ENCODE data around the gene HHIPL1.

Gene HHIPL1

GRCh38 chr14:99689266-99690236 is 44.6 kb downstream of the HHIPL1 start:
- Histone ChIP-seq H3K27me3 (ENCODE audit: insufficient read depth, low read length) (peaks cover 4% of the 10 kb centered on the region; the same call in 1 of the 2 replicates), H3K4me1 (ENCODE audit: insufficient read depth, low read length) (peaks cover 2% of the 10 kb centered on the region; the same call in 1 of the 2 replicates), H3K4me3 (ENCODE audit: low read length) (no peak overlapping the region), H3K36me3 (ENCODE audit: insufficient read depth, low read depth, low read length) (no peaks in the 10 kb centered on the region), H3K9ac (ENCODE audit: low read depth, low read length) (no peak overlapping the region), H3K27ac (ENCODE audit: low read length) (no peak overlapping the region), H3K9me3 (ENCODE audit: insufficient read depth, low read depth, low read length) (no peaks in the 10 kb centered on the region)

- Histone ChIP-seq H3K4me3 (ENCODE audit: low read length) (no peak overlapping the region), H3K9ac (ENCODE audit: low read depth, low read length) (no peak overlapping the region), H3K27ac (ENCODE audit: low read length) (no peak overlapping the region), H3K27me3 (ENCODE audit: insufficient read depth, low read length) (peaks cover 3% of the 10 kb centered on the region; the same call in 1 of the 2 replicates), H3K4me1 (ENCODE audit: insufficient read depth, low read length) (no peaks in the 10 kb centered on the region; the same call in 1 of the 2 replicates), H3K9me3 (ENCODE audit: insufficient read depth, low read depth, low read length) (no peaks in the 10 kb centered on the region), H3K36me3 (ENCODE audit: insufficient read depth, low read depth, low read length) (no peaks in the 10 kb centered on the region)
These were observed 45.7 kb downstream of the HHIPL1 start for GRCh38 chr14:99690636-99691035.

- no peaks in the 10 kb centered on the region; the same call in 1 of the 2 replicates for H3K4me1 ChIP-seq (ENCODE audit: insufficient read depth, low read length)
These were observed 46.4 kb downstream of the HHIPL1 start for GRCh38 chr14:99691111-99691885.

GRCh38 chr14:99693918-99694317 is 49.0 kb downstream of the HHIPL1 start:
- no peaks in the 10 kb centered on the region for H3K27me3 ChIP-seq (ENCODE audit: insufficient read depth, low read length)
- no peaks in the 10 kb centered on the region for H3K4me1 ChIP-seq (ENCODE audit: insufficient read depth, low read length)
- no peak overlapping the region for H3K27ac ChIP-seq (ENCODE audit: low read length)
- H3K9me3 ChIP-seq (ENCODE audit: insufficient read depth, low read depth, low read length): no peaks in the 10 kb centered on the region
- no peaks in the 10 kb centered on the region for H3K36me3 ChIP-seq (ENCODE audit: insufficient read depth, low read depth, low read length)
- no peak overlapping the region for H3K4me3 ChIP-seq (ENCODE audit: low read length)
- H3K9ac ChIP-seq (ENCODE audit: low read depth, low read length): no peak overlapping the region

More at GRCh38 chr14:99691111-99691885, 46.4 kb downstream of the HHIPL1 start:
- no peak overlapping the region for H3K4me3 ChIP-seq (ENCODE audit: low read length)
- H3K9ac ChIP-seq (ENCODE audit: low read depth, low read length): no peak overlapping the region
- no peaks in the 10 kb centered on the region for H3K36me3 ChIP-seq (ENCODE audit: insufficient read depth, low read depth, low read length)
- no peaks in the 10 kb centered on the region for H3K9me3 ChIP-seq (ENCODE audit: insufficient read depth, low read depth, low read length)
- no peaks in the 10 kb centered on the region for H3K27me3 ChIP-seq (ENCODE audit: insufficient read depth, low read length)
- H3K27ac ChIP-seq (ENCODE audit: low read length): no peak overlapping the region

GRCh38 chr14:99696929-99697328 is 52.0 kb downstream of the HHIPL1 start:
- no peak overlapping the region for H3K27ac ChIP-seq (ENCODE audit: low read length)
- H3K9me3 ChIP-seq (ENCODE audit: insufficient read depth, low read depth, low read length): peaks cover 4% of the 10 kb centered on the region; the same call in 1 of the 2 replicates
- no peaks in the 10 kb centered on the region for H3K27me3 ChIP-seq (ENCODE audit: insufficient read depth, low read length)
- no peak overlapping the region for H3K9ac ChIP-seq (ENCODE audit: low read depth, low read length)
- no peaks in the 10 kb centered on the region for H3K36me3 ChIP-seq (ENCODE audit: insufficient read depth, low read depth, low read length)
- H3K4me1 ChIP-seq (ENCODE audit: insufficient read depth, low read length): no peaks in the 10 kb centered on the region
- no peak overlapping the region for H3K4me3 ChIP-seq (ENCODE audit: low read length)

GRCh38 chr14:99698236-99698635 is 53.3 kb downstream of the HHIPL1 start:
- no peak overlapping the region for H3K9ac ChIP-seq (ENCODE audit: low read depth, low read length)
- peaks cover 16% of the 10 kb centered on the region for H3K9me3 ChIP-seq (ENCODE audit: insufficient read depth, low read depth, low read length)
- no peak overlapping the region for H3K27ac ChIP-seq (ENCODE audit: low read length)
- no peaks in the 10 kb centered on the region for H3K27me3 ChIP-seq (ENCODE audit: insufficient read depth, low read length)
- H3K4me3 ChIP-seq (ENCODE audit: low read length): no peak overlapping the region
- H3K36me3 ChIP-seq (ENCODE audit: insufficient read depth, low read depth, low read length): no peaks in the 10 kb centered on the region
- no peaks in the 10 kb centered on the region for H3K4me1 ChIP-seq (ENCODE audit: insufficient read depth, low read length)

- no peak overlapping the region for H3K4me3 ChIP-seq (ENCODE audit: low read length)
- H3K4me1 ChIP-seq (ENCODE audit: insufficient read depth, low read length): no peaks in the 10 kb centered on the region
- no peaks in the 10 kb centered on the region for H3K36me3 ChIP-seq (ENCODE audit: insufficient read depth, low read depth, low read length)
- H3K27ac ChIP-seq (ENCODE audit: low read length): no peak overlapping the region
- no peak overlapping the region for H3K9ac ChIP-seq (ENCODE audit: low read depth, low read length)
- H3K9me3 ChIP-seq (ENCODE audit: insufficient read depth, low read depth, low read length): peaks cover 20% of the 10 kb centered on the region
- H3K27me3 ChIP-seq (ENCODE audit: insufficient read depth, low read length): no peaks in the 10 kb centered on the region
These were observed 53.7 kb downstream of the HHIPL1 start for GRCh38 chr14:99698642-99699041.

- Histone ChIP-seq H3K27ac (ENCODE audit: low read length) (no peak overlapping the region), H3K4me1 (ENCODE audit: insufficient read depth, low read length) (no peaks in the 10 kb centered on the region), H3K4me3 (ENCODE audit: low read length) (no peak overlapping the region), H3K9me3 (ENCODE audit: insufficient read depth, low read depth, low read length) (peaks cover 26% of the 10 kb centered on the region), H3K36me3 (ENCODE audit: insufficient read depth, low read depth, low read length) (no peaks in the 10 kb centered on the region), H3K27me3 (ENCODE audit: insufficient read depth, low read length) (no peaks in the 10 kb centered on the region), H3K9ac (ENCODE audit: low read depth, low read length) (no peak overlapping the region)
These were observed 54.3 kb downstream of the HHIPL1 start for GRCh38 chr14:99699085-99699760.

- H3K9ac ChIP-seq (ENCODE audit: low read depth, low read length): no peak overlapping the region
- H3K27me3 ChIP-seq (ENCODE audit: insufficient read depth, low read length): no peaks in the 10 kb centered on the region
- no peaks in the 10 kb centered on the region for H3K4me1 ChIP-seq (ENCODE audit: insufficient read depth, low read length)
- no peak overlapping the region for H3K27ac ChIP-seq (ENCODE audit: low read length)
- H3K36me3 ChIP-seq (ENCODE audit: insufficient read depth, low read depth, low read length): no peaks in the 10 kb centered on the region
- no peak overlapping the region for H3K4me3 ChIP-seq (ENCODE audit: low read length)
- H3K9me3 ChIP-seq (ENCODE audit: insufficient read depth, low read depth, low read length): peaks cover 32% of the 10 kb centered on the region
These were observed 54.9 kb downstream of the HHIPL1 start for GRCh38 chr14:99699861-99700260.

GRCh38 chr14:99700379-99700778 is 55.5 kb downstream of the HHIPL1 start:
- no peaks in the 10 kb centered on the region for H3K4me1 ChIP-seq (ENCODE audit: insufficient read depth, low read length)
- H3K36me3 ChIP-seq (ENCODE audit: insufficient read depth, low read depth, low read length): no peaks in the 10 kb centered on the region
- H3K4me3 ChIP-seq (ENCODE audit: low read length): no peak overlapping the region
- no peak overlapping the region for H3K9ac ChIP-seq (ENCODE audit: low read depth, low read length)
- H3K9me3 ChIP-seq (ENCODE audit: insufficient read depth, low read depth, low read length): peaks cover 34% of the 10 kb centered on the region
- H3K27ac ChIP-seq (ENCODE audit: low read length): no peak overlapping the region
- H3K27me3 ChIP-seq (ENCODE audit: insufficient read depth, low read length): no peaks in the 10 kb centered on the region

- H3K36me3 ChIP-seq (ENCODE audit: insufficient read depth, low read depth, low read length): no peaks in the 10 kb centered on the region
- peaks cover 34% of the 10 kb centered on the region for H3K9me3 ChIP-seq (ENCODE audit: insufficient read depth, low read depth, low read length)
- no peak overlapping the region for H3K4me3 ChIP-seq (ENCODE audit: low read length)
- no peak overlapping the region for H3K9ac ChIP-seq (ENCODE audit: low read depth, low read length)
- no peaks in the 10 kb centered on the region for H3K27me3 ChIP-seq (ENCODE audit: insufficient read depth, low read length)
- no peak overlapping the region for H3K27ac ChIP-seq (ENCODE audit: low read length)
- no peaks in the 10 kb centered on the region for H3K4me1 ChIP-seq (ENCODE audit: insufficient read depth, low read length)
These were observed 56.3 kb downstream of the HHIPL1 start for GRCh38 chr14:99701260-99701659.

Measured in iPS-20b (cell line).